Progenitor cell of endocrine pancreas (in vitro differentiated cells): ENCODE measurements around the gene TNIP2. TPM values are rescaled to one million over a fixed set of nuclear protein-coding genes. Genes with fewer than 3 reads are reported as not detected.

ENCODE experiments used
- DNase-seq: peaks from one replicate; pipeline ENCODE4 v3.0.0; 2021; ENCODE audit warnings: low spot score; ENCODE audit not compliant: unreplicated experiment
- H3K27ac Mint-ChIP-seq: 2 replicates; pipeline ENCODE4 v1.8.0; 2021; ENCODE audit warnings: mild to moderate bottlenecking, moderate library complexity, mixed read lengths
- H3K27me3 Mint-ChIP-seq: 2 replicates; pipeline ENCODE4 v1.8.0; 2021; ENCODE audit warnings: mixed read lengths
- H3K36me3 Mint-ChIP-seq: 2 replicates; pipeline ENCODE4 v1.8.0; 2022; ENCODE audit warnings: mixed read lengths; ENCODE audit not compliant: insufficient read depth
- H3K4me1 Mint-ChIP-seq: 2 replicates; pipeline ENCODE4 v1.8.0; 2021; ENCODE audit warnings: low read depth, mixed read lengths
- H3K4me3 Mint-ChIP-seq: 2 replicates; pipeline ENCODE4 v1.8.0; 2021; ENCODE audit warnings: low read depth, mild to moderate bottlenecking, moderate library complexity, mixed read lengths
- H3K9me3 Mint-ChIP-seq: 2 replicates; pipeline ENCODE4 v1.8.0; 2021; ENCODE audit warnings: low read depth, mixed read lengths
- total RNA-seq: library from RNA; stranded (reverse); gene quantifications from 2 replicates; pipeline ENCODE4 v1.2.1, GENCODE V29; 2021
- TF ChIP-seq, protein P1 (sequence below): fragments of 200-600 bp; sonication (generic); IDR thresholded peaks from one replicate; pipeline ENCODE4 v1.5.0; 2021; ENCODE audit warnings: antibody characterized with exemption, mild to moderate bottlenecking; ENCODE audit not compliant: unreplicated experiment

The TNIP2 gene
- total RNA-seq, 1 donor from 2014 or later: 26.3 TPM

DNA sequence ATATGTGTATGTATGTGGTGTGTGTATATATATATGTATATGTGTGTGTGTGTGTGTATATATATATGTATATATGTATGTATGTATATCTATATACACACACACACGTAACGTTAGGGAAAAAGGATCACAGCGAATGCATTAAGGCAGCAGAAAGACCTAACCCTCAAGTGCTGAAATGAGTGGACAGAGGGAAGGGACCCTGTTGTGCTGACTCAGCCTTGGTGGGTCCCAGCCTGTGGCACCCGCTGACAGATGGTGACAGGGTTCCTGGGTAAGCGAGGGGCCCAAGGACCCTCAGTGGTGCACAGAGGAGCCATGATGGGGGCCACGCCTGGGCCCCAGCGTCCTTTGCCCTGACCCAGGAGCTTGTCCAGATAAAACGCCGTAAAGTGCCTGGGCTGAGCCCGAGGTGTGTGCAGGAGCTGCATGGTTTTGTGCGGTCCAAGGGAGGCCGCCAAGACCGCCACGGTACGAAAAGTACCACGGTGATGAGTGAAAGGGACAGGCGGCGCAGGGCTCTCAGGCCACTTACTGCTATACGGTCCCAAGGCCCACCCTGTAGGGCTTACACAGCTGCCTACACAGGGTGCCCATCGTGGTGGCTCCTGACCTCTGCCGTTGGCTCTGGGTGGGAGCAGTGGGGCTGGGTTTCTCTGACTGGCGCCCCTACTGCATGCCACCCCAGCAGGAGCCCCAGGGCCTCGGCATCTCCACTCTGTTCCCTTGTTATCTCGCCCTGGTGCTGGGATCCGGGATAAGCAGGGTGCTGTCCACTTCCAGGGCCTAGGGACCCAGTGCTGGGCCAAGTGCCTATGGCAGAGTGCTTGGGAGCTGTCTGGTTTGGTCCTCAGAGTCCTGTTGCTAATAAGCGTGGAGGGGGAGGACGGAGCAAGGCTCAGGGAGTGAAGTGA is 46.7 kb upstream of the TNIP2 start:
- no peak overlapping the region for H3K4me3 Mint-ChIP-seq
- peaks cover 6% of the 10 kb centered on the region for H3K4me1 Mint-ChIP-seq
- DNase-seq: no peak

GRCh38 chr4:2800691-2801596 is 44.8 kb upstream of the TNIP2 start:
- peaks cover 6% of the 10 kb centered on the region for H3K4me1 Mint-ChIP-seq
- H3K36me3 Mint-ChIP-seq: no peaks in the 10 kb centered on the region
- peak overlapping the region; percentile 79 for H3K27ac Mint-ChIP-seq
- no peak for DNase-seq
- TF ChIP-seq, protein P1, sequence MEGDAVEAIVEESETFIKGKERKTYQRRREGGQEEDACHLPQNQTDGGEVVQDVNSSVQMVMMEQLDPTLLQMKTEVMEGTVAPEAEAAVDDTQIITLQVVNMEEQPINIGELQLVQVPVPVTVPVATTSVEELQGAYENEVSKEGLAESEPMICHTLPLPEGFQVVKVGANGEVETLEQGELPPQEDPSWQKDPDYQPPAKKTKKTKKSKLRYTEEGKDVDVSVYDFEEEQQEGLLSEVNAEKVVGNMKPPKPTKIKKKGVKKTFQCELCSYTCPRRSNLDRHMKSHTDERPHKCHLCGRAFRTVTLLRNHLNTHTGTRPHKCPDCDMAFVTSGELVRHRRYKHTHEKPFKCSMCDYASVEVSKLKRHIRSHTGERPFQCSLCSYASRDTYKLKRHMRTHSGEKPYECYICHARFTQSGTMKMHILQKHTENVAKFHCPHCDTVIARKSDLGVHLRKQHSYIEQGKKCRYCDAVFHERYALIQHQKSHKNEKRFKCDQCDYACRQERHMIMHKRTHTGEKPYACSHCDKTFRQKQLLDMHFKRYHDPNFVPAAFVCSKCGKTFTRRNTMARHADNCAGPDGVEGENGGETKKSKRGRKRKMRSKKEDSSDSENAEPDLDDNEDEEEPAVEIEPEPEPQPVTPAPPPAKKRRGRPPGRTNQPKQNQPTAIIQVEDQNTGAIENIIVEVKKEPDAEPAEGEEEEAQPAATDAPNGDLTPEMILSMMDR: no peak
- no peak overlapping the region for H3K4me3 Mint-ChIP-seq
- no peaks in the 10 kb centered on the region for H3K9me3 Mint-ChIP-seq
- peaks cover 4% of the 10 kb centered on the region for H3K27me3 Mint-ChIP-seq

More for the DNA sequence above, 46.7 kb upstream of the TNIP2 start:
- Mint-ChIP-seq H3K9me3 (no peaks in the 10 kb centered on the region), H3K36me3 (no peaks in the 10 kb centered on the region), H3K27ac (no peak overlapping the region), H3K27me3 (peaks cover 3% of the 10 kb centered on the region)
- TF ChIP-seq, protein P1: no peak

- no peak for DNase-seq
- peaks cover 6% of the 10 kb centered on the region for H3K4me1 Mint-ChIP-seq
- H3K27ac Mint-ChIP-seq: no peak overlapping the region
- H3K4me3 Mint-ChIP-seq: no peak overlapping the region
- H3K9me3 Mint-ChIP-seq: no peaks in the 10 kb centered on the region
- no peaks in the 10 kb centered on the region for H3K36me3 Mint-ChIP-seq
- TF ChIP-seq, protein P1: no peak
- peaks cover 7% of the 10 kb centered on the region for H3K27me3 Mint-ChIP-seq
Observed at GRCh38 chr4:2799971-2800690, 44.0 kb upstream of the TNIP2 start.

GRCh38 chr4:2799224-2799911 is 43.2 kb upstream of the TNIP2 start:
- H3K4me1 Mint-ChIP-seq: peaks cover 6% of the 10 kb centered on the region
- H3K4me3 Mint-ChIP-seq: no peak overlapping the region
- TF ChIP-seq, protein P1: no peak
- H3K27ac Mint-ChIP-seq: no peak overlapping the region
- no peak for DNase-seq
- H3K9me3 Mint-ChIP-seq: no peaks in the 10 kb centered on the region
- no peaks in the 10 kb centered on the region for H3K36me3 Mint-ChIP-seq
- peaks cover 14% of the 10 kb centered on the region for H3K27me3 Mint-ChIP-seq
